DMS 273 (cell line): ENCODE measurements around the gene GLB1L.
A peak's percentile ranks its signal among the peaks of the same experiment; 100 is the strongest.
"Not testable (repeated sequence)": the region's sequence is repeated elsewhere in the genome, so short reads cannot be mapped to it uniquely, and the experiment has no call there.

ENCODE experiments used
- DNase-seq: peaks from one replicate; lab custom pipeline; 2025; ENCODE audit not compliant: unreplicated experiment; lab: John Stamatoyannopoulos, UW

The GLB1L gene

DNA sequence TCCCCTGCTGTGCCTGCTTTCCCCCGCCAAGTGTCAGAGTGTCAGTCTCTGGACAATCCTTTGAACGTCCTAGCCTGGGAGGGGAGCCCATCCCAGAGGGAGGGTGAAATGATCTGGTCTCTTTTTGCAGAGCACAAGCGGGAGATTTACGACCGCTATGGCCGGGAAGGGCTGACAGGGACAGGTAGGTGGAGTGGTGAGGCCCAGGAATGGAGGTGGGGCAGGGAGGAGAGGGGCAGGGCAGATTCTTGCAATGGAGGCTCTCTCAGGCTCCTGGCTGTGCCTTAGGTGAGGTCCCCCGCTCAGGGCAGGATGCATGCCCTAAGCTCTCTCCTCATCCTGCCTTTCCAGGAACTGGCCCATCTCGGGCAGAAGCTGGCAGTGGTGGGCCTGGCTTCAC is 36.3 kb upstream of the GLB1L start:
- DNase-seq = no peak

DNA sequence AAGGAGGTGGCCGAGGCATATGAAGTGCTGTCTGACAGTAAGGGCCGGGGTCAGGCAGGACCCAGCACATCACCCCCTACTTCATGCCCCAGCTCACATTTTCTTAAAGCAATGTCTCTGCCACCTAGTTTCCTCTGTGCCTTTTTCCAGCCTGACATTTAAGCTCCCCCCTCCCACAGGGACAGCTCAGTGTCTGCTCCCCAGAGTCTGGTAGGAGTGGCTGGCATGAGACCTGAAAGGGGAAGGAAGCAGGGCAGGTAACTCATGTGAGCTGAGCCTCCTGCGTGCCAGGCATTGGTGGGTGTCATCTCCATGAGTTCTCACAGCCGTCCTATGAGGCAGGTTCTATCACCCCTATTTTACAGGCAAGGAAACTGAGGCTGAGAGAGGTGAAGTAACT is 35.4 kb upstream of the GLB1L start:
- no peak for DNase-seq

DNA sequence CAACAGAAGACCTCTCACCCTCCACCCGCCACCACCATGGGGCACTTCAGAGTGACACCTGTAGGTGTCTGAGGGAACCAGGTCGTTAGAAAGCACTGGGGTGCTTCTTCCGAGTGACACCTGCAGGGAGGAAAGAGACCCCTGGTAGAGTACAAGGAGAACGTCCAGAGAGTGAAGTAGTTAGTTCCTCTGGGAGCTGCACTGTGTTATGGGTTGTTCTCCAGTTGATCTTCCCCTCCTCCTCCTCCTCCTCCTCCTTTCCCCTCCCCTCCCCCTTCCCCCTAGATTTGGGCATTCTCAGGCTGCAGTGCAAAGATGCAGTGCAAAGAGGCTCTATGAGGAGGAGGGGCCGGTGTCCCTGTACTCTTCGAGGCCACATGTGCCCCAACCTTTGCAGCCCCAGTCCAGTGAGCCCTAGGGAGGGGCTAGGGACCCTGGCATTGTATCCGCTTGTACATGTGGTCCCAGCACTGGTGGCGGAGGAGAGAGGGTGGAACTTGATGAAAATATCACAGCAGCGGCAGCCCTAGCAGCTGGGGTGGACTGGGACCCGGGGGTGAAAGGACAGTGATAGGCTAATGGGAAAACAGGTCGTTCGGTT is 34.8 kb upstream of the GLB1L start:
- DNase-seq = no peak

DNA sequence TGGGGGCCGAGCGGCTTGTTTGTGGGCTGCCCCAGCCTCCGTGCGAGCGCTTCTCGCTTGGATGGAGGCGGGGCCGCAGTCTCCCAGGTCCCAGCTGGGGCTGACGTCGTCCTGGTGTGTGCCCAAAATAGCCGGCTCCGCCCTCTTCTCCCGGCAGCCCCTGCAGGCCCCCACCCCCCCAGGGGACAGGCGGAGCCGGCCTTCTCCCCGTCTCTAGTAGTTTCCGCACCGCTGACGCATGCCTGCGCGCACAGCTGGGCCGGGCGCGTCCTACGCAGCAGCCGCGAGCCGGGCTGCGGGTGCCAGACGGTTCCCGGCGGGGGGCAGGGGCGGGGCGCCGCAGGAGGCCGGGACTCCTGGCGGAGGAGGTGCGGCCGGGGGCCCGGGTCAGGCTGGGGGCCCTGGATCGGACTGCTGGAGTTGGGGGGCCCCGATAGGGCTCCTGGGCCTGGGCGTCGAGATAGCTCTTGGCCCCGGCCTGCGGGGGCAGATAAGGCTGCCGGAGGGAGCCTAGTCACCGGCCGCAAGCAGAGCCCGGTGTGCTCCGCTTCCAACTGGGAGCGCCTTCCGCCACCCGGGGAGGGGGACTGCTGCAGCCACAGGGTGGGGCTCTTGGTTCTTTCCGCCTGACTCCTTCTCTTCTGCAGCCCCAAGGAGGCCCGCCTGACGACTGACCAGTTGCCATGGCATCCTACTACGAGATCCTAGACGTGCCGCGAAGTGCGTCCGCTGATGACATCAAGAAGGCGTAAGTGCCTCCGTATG is 34.1 kb upstream of the GLB1L start, which contains the start of gene DNAJB2:
Gene DNAJB2, plus strand, starts transcription at position 216 of the 765 bp plus-strand sequence. Its CDS starts 468 bp downstream, at position 684.
- DNase-seq = peak; percentile 99

DNA sequence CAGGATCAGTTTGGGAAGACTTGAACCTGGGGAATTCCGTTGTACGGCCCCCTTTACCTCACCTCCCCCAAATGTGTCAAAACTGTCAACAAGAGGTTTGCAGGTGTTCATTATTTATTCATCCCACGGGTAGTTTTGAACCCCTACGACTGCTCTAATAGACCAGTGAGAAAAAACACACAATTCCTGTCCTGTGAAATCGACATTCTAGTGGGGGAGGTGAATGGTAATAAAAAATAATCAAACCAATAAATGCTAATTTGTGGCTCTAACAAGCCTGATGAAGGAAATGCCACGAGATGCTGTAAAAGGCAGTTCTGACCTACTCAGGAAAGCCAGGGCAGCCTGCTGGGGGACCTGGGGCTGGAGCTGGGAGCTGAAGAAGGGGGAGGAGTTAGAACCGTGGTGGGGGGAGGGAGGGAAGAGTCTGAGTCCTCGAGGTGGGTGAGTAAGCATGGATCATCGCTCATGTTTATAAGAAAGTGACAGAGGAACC is 33.5 kb upstream of the GLB1L start:
- no peak for DNase-seq

DNA sequence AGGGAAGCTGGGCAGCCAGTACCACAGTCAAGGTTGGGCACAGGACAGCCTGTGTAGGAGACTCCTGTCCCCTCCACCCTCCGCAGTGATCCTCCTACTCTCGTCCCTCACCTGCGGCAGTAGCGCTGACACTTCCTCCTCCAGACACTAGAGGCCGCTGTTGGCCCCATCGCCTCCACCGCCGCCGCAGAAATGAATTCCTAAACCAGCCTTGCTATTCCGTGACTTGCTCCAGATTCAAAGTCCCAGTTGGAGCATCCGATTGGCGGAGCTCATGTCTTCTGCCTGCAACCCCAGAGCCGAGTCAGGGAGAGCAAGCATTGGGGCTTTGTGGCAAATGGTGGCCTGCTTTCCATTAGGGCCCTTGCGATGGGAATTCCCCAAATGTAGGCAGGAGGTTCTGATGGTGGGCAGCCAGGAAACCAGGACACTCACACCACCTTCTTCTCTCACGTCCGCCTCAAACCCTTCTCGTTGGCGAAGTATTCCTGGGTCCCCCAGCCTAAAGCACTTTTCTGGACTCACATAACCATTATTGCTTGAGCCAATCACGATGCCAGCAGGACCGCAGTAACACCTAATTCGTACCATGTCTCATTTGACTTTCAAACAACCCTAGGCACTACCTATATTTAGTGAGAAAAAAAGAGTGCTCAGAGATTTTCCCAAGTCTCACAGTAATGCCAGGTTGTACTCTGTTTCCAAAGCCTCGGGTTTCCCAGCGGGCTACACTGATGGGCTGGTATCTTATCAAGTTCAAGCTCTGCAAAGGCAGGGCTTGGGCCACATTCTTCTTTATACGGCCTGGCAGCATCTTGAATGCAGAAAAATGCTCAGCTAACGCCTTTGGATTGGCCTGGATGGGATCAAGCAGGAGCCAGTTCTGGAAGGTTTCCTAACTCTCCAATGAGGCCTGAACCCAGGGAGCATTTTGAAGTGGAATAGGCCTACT is 32.7 kb upstream of the GLB1L start:
- DNase-seq = peak; percentile 88

DNA sequence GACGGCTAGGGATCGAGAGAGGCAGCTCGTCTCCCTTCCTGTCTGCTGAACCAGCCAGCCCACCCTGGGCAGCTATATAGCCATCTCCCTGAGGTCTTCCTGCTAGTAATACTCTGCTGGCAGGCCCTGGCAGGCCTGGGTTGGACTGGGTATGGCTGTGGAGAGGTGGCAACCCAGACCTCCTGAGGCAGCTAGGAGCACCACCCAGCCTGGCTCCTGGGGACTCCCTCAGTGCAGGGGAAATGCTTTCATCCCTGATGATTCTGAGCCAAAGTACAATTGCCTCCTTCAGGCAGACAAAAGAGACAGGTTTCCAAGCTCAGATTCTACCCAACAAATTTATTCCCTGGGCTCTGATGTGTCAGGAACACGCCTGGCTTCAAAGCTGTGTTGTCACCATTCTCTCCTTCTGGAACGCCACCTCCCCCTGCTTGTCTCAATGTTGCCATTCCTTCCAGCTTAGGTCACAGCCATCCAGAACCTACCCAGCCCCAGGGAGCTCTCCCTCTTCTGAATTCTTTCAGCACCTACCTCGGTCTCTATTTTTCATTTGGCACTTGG is 29.2 kb upstream of the GLB1L start:
- peak; percentile 60 for DNase-seq

DNA sequence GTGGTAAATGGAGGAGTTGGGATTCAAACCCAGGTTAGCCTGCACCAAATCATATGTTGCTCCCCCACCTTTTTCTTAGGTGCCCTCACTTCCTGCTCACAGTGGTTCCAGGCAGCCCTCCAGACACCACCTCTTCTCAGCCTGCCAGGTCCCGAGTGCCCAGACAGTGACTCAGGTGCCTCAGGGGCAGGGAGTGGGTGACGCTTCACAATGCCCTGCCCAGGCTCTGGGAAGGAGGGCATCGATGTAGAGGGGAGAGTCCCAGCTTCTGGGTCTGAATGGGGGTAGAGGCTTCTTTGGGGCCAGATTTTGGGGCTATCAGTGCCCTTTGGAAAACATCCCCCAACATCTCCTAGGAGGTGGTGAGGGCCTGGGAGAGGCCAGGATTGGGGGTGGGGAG is 28.7 kb upstream of the GLB1L start:
- no peak for DNase-seq

DNA sequence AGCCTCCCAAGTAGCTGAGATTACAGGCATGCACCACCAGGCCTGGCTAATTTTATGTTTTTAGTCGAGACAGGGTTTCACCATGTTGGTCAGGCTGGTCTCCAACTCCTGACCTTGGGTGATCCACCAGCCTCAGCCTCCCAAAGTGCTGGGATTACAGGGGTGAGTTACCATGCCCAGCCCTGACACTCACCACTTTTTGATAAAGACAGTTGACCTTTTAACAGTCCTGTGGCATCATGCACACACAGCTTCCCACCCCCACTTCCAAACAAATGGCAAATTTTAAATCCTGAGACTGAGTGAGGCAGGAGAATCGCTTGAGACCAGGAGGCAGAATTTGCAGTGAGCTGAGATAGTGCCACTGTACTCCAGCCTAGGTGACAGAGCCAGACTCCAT is 27.8 kb upstream of the GLB1L start:
- no peak for DNase-seq

DNA sequence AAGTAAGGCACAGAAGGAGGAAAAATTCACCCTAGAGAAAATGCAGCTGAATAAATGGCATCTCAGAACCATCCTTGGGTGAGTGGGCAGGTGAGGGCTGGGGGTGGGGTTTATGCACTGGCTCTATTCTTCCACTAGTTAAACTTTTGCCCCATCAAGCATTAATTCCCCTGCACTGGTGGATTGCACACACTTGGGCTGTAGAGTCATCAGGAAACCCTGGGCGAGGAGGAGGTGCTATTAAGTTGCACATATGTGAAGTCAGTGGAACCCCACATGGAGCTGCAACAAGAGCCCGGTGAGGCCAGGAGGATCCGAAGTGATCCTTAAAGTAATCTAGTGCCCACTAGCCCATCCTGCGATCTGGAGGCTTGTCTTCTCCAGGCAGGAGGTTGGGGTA is 27.1 kb upstream of the GLB1L start:
- DNase-seq = no peak

DNA sequence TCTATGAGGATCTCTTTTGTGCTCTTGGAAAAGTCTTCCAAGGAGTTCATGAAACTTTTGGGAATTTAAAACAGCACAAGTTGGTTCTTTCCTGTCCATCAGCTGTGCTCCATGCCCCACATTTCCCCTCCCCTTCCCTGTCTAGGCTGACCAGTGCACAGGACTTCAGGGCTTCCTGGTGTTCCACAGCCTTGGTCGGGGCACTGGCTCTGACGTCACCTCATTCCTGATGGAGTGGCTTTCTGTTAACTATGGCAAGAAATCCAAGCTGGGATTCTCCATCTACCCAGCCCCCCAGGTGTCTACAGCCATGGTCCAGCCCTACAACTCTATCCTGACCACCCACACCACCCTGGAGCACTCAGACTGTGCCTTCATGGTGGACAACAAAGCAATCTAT is 25.8 kb upstream of the GLB1L start:
- DNase-seq = no peak

DNA sequence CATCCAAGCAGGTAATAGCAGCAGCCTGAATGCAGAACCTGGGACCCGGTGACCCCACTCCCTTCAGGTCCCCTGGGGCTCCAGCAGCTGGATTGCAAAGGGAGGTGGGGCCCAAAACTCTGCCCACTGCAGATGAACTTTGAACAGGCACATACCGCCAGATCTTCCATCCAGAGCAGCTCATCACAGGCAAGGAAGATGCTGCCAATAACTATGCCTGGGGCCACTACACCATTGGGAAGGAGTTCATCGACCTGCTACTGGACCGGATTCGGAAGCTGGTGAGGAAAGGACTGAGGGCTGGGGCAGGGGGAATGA is 24.8 kb upstream of the GLB1L start:
- DNase-seq = no peak

DNA sequence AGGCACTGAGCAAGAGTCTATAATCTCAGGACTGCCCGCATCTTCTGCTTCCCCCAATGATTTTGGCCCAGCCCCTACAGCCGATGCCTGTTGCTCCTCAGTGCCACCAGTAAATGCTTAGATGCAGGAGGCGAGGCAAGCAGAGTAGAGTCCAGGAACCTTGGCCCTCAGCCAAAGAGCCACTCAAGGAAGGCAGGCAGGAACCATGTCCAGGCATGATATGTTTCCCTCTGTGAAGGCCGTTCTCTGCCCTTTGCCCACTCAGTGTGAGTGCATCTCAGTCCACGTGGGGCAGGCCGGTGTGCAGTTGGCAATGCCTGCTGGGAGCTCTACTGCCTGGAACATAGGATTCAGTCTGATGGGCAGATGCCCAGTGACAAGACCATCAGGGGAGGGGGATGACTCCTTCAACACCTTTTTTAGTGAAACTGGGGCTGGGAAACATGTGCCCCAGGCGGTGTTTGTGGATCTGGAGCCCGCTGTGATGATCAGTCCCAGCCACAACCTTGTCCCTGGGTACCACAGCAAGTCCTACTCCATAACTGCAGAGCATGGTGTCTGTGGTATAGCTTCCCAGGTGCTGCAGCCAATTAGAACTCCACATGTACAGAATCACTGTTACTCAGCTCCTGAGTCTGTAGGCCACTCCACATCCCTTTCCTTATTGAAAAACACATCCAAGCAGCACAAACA is 24.3 kb upstream of the GLB1L start:
- peak; percentile 29 for DNase-seq

DNA sequence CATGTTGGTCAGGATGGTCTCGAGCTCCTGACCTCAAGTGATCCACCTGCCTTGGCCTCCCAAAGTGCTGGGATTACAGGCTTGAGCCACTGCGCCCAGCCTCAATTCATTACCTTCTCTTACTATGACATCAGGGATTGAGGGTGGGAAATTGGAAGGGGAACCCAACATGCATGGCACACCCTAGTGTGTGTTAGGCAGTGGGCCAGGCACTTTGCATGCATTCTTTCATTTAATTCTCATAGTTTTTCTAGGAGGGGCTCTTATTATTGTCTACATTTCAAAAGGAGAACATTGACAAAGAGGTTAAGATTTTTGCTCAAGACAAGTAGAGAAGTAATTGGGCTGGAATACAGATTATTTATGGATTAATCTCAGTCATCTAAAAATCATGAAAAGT is 23.1 kb upstream of the GLB1L start:
- DNase-seq = no peak

DNA sequence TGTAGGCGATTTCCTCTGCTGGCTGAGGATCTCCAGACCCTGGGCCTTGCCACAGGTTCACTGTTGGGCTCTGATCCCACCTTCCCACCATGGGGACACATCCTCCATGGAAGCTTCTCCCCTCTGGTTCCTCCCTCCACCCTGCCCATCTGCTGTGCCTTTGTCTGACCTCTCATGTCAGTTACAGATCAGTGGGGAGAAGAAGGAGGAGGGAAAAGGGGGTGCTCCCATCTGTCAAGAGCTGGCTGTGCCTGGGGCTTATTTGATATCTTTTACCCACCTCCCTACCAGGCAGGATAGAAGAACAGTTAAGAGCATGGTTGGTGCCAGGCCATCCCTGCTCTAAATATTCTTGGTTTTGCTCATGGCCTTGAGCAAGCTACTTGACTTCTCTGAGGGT is 21.6 kb upstream of the GLB1L start:
- peak; percentile 50 for DNase-seq

DNA sequence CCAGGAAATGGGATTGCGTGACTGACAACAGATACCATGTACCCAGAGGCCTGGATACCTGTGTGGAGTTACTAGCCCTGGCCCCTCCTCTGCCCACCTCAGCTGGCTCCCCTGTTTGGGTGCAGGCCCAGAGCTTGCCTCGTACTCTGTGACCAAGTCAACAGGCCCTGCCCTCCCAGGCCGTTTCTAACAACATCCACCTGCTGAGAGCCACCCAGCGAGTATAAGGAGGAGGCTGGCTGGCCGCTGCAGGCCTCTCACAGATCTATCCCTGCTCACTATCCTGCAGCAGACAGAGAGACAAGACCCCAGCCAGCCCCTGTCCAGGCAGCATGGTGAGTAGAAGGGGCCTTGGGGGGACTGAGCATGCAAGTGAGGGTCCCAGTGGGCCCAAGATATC is 21.0 kb upstream of the GLB1L start:
- DNase-seq = no peak

DNA sequence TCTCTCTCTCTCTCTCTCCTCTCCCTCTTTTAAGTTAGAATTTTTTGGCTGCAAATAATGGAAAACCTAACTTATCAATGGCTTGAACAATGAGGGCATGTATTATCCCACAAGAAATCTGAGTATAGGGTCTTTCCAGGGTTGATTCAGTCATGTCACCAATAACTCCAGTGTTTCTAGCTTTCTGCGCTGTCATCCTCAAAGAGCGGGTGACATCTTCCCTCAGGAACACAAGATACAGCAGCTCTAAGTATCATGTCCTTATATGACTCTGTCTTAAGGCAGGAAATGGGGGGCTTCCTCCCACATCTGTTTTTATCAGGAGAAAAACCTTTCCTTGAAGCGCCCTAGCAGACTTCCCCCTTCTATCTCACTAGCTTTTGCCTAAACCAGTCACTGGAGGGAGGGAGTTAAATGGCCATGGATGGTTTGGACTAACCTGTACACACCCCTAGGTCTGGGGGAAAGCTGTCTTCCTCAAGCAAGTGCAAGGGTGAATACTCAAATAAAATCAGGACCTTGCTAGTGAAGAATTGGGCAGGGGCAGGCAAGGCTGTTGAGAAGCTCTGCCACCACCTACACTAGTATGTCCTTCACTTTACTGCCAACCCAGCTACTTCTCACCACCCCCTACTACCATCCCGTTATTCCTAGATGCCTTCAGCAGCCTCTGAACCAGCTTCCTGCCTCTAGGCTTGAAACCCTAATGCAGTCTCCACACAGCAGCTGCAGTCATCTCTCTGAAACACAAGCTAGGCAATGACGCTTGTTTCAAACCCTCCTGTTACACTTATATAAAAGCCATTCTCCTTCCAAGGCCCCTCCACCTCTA is 16.0 kb upstream of the GLB1L start:
- no peak for DNase-seq

DNA sequence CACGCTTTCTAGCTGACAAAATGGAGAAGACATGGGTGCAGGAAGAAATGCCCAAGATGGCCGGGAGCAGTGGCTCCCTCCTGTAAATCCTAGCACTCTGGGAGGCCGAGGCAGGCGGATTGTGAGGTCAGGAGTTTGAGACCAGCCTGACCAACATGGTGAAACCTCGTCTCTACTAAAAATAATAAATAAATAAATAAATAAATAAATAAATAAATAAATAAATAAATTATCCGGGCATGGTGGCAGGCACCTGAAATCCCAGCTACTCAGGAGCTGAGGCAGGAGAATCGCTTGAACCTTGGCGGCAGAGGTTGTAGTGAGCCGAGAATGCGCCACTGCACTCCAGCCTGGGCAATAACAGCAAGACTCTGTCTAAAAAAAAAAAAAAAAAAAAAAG is 13.7 kb upstream of the GLB1L start:
- DNase-seq = not testable (repeated sequence)

DNA sequence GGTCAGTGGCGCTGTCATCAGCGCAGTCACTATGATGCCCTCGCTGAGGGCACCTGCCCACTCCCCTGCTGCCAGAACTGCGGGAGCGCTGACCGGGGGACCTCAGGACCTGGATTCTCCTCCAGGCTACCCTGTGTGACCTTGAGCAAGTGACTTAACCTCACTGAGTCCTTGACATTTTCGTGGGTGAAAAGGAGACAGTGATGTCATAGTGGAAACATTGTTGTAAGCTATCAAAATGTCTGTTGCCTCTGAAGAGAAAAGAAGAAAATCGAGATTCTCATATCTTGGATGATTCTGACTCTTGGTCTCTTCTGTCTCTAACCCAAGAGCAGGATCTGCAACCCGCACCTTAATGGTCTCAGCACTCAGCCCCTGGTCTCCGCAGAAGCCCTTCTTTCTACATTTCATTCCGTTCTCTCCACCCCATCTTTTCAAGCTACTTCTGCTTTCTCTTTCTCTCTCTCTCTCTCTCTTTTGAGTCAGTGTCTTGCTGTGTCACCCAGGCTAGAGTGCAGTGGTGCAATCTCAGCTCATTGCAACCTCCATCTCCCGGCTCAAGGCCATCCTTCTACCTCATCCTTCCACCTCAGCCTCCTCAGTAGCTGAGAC is 9.5 kb upstream of the GLB1L start:
- DNase-seq = no peak
